HG03378 (cell line): ENCODE data around the gene ULK4.
"Not testable (repeated sequence)": the region's sequence is repeated elsewhere in the genome, so short reads cannot be mapped to it uniquely, and the experiment has no call there.

Source experiments
- ATAC-seq: cut with Tn5 transposase; IDR thresholded peaks from one replicate; pipeline ENCODE4 v1.9.1; 2021; ENCODE audit warnings: mild to moderate bottlenecking, moderate library complexity; ENCODE audit not compliant: unreplicated experiment

Gene ULK4

DNA sequence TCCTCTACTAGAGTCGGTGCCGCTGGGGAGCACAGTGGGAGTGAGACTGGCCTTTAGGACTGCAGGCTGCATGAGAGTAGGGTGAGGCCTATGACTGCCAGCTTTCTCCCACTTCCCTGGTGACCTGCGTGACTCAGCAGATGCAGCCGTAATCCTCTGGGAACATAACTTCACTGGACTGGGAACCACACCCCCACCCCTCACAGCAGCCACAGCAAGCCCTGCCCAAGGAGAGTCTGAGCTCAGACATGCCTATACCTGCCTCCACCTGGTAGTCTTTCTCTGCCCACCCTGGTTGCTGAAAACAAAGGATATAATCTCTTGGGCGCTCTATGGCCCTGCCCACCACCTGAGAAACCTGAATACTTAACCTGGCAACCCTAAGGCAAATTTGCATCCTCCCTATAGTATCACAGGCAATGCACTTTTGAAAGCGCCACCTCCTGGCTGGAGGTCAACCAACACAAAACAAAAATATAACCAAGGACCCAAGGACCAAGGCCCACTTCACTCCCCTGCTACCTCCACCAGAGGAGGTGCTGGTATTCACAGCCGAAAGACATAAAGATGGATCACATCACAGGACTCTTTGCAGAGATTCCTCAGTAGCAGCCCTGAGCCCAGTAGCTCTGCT is 453.7 kb downstream of the ULK4 start:
- no peak for ATAC-seq

DNA sequence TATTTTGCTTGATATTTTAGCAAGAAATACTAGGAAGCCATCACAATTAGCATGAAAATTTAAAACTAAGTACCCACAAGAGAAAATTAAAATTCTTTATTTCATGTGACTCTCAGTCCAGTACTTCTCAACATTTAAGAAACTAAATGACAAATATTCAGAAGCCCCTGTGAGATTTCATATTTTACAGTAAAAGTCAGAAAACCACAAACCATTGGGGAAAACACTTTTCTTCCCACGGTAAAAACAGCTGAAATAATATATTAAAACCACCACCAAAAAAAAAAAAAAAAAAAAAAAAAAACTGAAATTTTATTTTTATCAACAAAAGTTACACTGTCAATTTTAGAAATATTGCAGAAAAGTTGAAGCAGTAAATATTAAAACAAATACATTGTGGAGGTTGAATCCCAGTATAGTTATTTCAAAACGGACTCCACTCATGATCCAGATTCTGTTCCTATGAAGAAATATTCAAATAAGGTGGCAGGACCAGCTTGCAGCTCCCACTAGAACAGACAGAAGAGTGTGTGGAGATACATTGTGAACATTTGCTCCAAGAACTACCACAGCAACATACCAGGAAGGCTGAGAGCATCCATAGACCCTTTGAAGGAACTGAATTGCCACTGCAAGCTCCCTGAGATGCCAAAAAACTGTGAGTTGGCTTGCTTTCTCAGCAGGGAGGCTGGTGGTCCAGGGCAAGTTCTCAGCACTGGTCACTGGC is 454.4 kb downstream of the ULK4 start:
- ATAC-seq, result no peak

DNA sequence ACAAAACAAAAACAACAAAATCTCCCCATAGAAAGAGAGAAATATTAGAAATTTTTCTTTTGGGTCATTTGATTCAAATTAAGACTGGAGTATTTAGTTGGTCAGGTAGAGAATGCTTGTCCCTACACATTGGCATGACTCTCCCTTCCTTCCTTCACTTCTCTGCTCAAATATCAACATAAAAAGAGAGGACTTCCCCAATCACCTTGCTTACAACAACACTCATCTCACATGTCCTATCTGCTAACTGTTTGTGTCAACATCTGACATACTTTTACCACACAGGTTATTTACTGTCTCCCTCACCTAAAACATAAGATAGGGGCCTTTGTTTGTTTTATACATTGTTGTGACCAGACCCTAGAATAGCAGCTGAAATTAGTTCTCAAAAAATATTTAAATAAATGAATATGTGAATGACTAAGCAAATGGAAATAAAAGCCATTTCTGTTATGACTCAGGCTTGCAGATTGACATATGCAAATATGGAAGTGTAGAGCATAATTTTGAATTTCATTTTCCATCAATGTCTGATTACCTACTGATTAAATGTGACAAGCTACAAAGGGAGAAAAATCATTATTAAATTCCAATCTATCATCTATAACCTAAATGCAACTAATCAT is 457.8 kb downstream of the ULK4 start:
- ATAC-seq, result no peak

DNA sequence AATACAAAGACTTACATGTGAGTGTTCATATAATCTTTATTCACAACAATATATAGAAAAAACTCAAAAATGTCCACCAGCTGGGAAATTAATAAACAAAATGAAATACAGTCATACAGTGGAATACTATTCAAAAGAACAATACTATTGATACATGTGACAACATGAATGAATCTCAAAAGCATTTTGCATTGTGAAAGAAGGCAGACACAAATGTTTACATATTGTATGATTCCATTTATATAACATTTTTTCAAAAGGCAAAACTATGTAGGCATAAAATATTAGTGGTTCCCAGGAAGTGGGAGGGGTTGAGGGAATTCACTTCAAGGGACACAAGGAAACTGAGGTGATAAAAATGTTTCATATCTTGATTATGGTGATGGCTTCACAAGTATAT is 459.4 kb downstream of the ULK4 start:
- ATAC-seq, result no peak

DNA sequence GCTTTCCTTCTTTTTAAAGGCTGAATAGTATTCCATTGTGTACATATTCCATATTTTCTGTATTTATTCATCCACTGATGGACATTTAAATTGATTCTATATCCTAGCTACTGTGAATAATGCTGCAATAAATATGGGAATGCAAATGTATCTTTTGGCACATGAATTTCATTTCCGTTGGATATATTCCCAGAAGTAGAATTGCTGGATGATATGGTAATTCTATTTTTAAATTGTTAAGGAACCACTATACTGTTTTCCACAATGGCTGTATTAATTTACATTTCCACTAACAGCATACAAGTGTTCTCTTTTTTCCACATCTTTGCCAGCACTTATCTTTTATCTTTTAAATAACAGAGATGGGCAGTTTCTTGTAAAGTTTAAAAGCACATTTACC is 459.9 kb downstream of the ULK4 start:
- ATAC-seq, result no peak

DNA sequence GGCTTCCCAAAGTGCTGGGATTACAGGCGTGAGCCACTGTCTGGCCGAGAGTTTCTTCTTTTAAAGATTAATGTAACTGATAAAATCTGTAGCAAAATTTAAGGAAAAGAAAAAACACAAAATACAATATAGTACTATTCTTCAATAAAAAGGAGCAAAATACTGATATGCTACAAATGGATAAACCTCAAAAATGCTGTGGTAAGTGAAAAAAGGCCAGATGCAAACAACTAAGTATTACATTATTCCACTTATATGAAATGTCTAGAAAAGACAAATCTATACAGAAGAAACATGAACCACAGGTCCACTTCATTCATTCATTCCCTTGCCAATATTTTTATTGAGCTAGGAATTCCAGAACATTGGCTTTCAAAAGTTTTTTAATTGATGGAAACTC is 463.1 kb downstream of the ULK4 start:
- no peak for ATAC-seq

DNA sequence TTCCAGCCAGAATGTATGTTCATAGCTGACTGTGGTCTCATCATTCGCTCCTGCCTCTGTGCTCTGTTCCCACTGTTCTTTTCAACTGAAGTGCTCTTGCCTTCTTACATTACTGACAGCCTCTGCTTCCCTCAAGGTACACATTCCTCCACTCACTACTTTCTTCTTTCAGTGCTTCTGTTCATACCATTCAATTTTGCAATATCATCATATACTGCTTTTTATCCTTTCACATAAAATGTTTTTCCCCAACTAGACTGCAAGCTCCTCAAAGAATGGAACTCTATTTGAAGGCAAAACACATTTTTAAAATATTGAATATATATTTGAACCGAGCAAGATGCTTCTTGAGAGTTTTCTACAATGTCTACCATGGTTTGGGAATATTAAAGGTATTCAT is 471.5 kb downstream of the ULK4 start:
- ATAC-seq, result no peak

DNA sequence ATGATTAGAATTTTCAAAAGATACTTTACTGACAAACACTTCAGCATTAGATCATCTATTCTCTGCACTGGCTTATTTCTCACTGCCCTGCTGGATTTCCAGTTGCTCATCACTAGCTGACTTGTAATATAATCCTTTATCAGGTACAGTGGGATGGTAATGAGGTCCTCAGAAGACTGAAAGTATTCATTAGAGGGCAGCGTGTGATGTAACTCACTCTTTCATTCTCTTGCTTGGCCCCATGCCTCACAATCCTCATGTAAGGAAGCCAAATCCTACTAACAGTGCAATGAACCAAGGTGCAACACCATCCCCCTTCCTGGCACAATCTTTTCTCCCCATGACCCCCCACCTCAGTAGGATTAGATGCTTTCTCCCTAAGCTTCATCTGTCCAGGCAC is 472.7 kb downstream of the ULK4 start:
- no peak for ATAC-seq

DNA sequence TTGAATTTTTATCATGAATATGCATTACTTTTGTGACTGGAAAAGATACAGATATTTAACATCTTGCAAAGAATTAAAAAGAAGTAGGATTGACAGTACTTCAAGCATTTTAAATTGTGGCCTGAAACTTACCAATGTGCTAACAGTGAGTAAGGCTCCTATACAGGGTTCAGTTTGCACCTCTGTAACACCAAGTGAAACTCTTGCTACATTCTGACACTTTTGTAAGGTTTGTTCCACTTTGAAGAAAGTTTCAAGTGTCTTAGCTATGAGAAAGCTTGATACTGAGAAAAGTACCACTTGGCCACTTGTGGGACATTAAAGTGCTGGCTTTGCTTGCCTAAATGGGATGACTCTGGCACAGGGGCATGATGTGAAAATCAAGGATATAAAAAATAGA is 473.4 kb downstream of the ULK4 start:
- no peak for ATAC-seq

DNA sequence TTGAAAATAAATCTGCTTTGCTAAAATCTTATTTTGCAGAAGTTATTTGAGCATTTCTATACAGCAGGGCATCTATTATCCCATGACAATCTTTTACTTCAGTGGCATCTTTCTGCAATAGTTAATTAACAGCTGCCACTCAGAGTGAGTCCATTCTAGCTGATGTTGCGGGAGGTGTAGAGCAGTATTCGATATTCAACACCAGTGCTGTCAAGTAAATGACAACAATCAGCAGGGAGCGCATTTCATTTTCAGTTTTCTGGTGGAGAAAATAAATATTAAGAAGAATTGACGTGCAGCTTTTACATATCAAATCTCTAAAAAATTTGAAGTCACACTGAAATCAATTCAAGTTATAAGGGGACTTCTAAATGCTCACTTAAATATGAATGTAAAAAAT is 476.4 kb downstream of the ULK4 start:
- no peak for ATAC-seq

DNA sequence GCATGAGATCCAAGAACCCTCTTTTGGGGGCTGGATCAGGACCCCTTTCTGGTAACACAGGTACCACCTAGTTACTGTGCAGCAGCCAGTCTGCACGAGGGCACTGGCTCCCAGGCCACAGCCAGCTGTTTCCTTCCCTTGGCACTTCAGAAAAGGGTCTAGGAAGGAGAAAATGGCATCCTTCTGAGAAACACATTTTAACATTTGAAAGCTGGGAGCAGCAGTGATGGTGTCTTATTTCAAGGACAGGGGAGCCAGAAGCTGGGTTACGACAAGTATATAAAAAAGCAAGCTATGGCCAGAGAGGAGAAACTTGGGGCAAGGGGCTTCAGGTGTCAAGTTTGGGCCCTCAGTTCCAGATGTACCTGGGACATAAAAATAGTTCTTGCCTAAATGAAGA is 479.8 kb downstream of the ULK4 start:
- ATAC-seq, result no peak

DNA sequence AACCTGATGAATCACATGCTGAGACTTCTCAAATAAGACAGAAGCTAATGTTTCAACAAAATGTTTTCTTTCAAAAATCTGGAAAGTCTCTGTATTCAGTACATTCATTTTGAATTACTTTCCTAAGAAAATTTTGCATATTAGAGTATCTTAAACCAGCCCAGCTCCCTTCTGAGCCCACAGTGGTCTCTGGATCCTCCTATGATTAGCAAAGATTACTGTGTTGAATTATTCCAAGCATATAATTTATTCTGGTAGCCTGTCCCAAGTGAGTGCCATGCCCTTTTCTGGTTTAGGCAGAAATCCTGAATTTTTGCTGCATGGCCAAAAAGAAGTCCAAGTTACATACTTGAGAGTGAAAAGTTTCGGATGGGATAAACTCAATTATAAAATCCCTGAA is 483.6 kb downstream of the ULK4 start:
- ATAC-seq, result no peak

DNA sequence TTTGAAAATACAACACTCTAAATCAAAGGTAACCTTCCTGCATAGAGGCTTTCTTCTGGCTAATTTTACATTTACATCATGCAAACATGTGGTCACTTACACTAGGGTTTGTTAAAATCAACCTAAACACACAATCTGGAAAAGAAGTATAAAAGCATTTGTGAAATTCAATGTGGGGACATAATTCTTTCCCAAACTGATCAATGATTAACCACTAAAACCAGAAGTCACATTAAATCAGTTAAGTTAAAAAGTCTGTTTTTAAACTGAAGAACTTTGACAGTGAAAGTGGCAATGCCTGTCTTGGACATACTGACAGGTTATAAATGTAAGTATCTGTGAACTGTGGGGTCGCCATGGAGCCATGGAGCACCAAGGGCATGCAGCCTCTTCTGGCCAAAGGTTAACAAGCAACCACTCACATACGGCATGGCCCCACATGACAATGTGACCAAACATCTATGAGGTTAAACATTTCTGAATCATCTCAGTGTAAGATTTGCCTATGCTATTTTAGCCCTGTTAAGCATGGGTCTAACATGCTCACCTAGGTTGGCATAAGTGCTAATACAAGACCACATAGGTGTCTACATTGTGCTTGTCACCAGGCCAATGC is 484.4 kb downstream of the ULK4 start:
- ATAC-seq, result no peak

DNA sequence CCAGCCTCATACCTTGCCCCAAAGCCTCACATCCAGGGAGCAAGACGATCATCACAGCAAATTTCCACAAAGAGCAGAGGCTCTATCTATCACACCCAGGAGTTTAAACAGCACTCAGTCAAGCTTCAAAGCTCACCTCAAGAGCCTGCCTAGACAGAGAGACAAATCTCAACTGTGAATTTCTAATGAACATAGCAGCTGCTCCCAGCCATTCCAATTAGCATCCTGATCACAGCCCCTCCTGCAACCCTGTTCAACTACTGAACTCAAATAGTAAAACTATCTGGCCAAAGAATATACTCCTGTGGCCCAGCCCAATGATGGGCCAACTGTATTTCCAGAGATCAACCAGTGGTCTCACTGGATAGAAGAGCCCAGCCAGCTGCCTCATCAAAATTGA is 492.8 kb downstream of the ULK4 start:
- ATAC-seq, result no peak

DNA sequence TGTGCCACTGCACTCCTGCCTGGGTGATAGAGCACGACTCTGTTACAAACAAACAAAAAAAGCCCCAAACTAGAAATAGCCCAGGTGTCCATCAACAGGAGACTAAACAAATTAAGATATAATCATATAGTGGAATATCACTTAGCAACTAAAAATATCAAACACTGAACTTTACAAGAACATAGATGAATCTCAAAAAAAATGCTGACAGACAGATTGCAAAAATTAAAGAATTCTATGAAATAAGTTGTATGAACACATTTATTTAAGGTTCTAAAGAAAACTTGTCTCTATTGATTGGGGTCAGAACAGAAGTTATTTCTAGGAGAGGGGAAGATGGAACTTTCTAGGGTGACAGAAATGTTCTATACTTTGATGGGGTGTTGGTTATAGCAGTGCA is 494.4 kb downstream of the ULK4 start:
- ATAC-seq, result no peak

DNA sequence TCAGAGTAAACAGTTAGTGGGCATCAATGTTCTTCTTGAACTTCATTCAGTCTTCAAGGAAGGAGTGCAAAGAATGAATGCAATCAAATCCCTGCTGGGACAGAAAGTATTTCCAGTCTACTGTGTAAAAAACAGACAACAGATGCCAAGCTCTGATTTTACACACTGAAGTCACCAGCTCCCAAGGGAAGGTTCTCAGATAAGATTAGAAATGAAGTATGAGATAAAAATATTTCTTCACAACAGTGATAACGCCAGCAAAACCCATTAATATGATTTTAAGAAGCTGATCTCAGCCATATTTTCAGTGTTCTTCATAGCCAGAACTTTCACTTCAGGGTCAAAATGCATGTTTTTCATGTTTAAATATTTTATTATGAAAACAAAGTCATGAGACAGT is 497.0 kb downstream of the ULK4 start:
- no peak for ATAC-seq

DNA sequence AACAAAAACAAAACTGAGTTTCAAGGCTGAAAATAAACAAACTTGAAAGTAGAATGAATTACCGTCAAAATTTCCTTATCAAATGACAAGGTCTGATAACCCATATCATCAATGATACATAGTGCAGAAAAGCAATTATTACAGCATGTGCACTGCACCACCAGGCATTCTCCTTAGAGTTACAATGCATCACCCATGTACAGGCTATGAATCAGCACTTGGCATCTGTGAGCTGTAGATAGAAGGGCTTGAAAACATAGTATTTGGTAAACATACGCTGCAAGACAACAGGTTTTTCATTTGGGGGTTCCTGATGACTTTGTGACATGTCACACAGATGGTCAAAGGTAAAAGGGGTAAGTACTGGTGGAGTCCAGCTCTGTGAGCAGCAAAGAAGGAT is 497.5 kb downstream of the ULK4 start:
- no peak for ATAC-seq

DNA sequence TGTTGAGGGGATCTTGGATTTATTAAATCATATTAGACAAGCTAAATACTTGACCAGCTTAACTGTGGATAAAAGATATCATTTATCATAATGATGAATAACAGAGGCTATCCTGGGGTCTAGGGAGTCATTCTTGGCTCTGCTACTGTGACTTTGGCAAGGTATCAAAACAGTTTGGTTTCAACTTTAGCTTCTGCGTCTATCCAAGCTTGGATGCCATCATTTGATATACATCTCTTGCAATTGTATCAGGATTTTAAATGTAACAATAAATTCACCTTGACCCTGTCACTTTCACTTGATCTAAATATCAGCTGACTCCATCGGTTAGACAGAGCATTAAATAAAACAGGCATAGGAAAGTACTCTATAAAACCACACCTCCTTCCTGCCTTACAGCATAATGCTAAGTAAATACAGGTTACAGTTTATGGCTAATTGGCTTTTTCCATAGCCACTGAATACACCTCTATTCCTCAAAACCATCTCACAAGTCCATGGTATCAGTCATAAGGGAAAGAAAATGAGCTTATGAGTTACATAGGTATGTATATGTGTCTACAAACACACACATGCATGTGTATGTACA is 499.7 kb downstream of the ULK4 start:
- no peak for ATAC-seq

DNA sequence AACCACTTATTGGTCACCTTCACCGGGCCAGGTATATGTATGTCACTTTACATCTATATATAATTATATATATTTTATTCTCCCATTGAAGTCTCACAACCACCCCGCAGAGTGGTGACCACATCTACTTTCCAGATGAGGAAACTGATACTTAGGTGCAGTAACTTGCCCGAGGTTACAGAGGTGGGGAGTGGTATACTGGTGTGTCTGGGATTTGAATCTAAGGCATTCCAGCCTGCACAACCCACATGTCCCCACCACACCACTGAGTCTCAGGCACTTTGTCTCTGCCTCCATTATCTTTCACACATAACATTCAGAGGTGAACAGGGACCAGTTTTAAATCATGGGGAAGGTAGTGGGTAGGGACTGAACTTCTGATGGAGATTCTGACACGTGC is 501.2 kb downstream of the ULK4 start:
- no peak for ATAC-seq

DNA sequence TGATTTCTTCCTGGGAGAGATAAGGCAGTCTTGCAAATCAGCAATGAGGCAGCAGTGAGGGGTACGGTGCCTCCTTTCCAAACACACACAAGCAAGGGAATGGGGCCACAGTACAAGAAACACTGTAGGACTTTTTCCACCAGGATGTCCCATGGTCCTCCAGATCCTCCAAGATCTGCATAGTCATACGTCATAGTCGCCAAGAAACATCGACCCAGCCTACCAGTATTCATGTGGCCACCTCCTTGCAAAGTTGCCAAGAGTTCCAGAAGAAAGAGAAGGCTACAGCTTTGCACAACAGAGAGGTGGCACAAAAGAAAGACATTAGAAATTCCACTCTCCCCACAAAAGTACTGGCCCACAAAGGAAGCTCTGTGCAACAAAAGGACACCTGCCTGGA is 504.7 kb downstream of the ULK4 start:
- no peak for ATAC-seq

DNA sequence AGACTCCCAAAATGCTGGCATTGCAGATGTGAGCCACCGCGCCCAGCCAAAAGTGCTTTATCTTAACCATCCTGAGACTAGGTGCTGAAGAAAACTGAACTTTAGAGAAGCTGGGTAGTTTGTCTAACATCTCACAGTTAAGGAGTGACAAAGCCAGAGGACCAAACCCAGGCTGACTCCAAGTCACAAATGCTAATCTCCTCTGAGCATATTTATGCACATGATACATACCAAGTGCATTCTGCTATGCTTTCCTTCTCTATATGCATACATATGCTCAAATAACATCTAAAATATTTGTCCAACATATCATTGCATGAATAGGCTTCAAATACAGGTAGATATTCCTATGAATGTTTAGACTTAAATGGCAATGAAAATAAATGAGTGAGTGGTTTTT is 505.7 kb downstream of the ULK4 start:
- no peak for ATAC-seq

DNA sequence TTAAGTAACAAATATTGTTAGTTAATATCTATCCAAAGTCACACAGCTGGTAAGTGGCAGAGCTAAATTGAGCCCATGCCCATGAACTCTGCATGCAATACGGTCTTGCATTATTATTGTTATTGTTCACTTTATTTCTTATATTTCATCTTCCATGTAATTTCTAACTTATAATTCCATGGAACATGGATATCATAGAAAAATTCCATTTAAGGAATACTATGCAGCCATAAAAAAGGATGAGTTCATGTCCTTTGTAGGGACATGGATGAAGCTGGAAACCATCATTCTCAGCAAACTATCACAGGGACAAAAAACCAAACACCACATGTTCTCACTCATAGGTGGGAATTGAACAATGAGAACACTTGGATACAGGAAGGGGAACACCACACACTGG is 508.3 kb downstream of the ULK4 start:
- ATAC-seq, result not testable (repeated sequence)
